GM18907 (cell line): ENCODE measurements around the gene ZNF626.
"Not testable (repeated sequence)": the region's sequence is repeated elsewhere in the genome, so short reads cannot be mapped to it uniquely, and the experiment has no call there.

ENCODE experiments used
- ATAC-seq: cut with Tn5 transposase; IDR thresholded peaks from one replicate; pipeline ENCODE4 v1.9.1; 2021; ENCODE audit warnings: mild to moderate bottlenecking, moderate library complexity; ENCODE audit not compliant: unreplicated experiment

The ZNF626 gene

GRCh38 chr19:20661150-20661819, at the start of gene ZNF626:
ZNF626 (minus strand) TSS chr19:20661571; CDS start chr19:20661446, 125 bp downstream.
- peak; percentile 79 for ATAC-seq

GRCh38 chr19:20669263-20669662, 7.9 kb upstream of the ZNF626 start:
- no peak for ATAC-seq

- ATAC-seq = no peak
Measured at GRCh38 chr19:20667281-20667680, 5.9 kb upstream of the ZNF626 start.

GRCh38 chr19:20664901-20665781, 3.8 kb upstream of the ZNF626 start:
- ATAC-seq = no peak

GRCh38 chr19:20664475-20664874, 3.1 kb upstream of the ZNF626 start:
- not testable (repeated sequence) for ATAC-seq

GRCh38 chr19:20662421-20663105, 1.2 kb upstream of the ZNF626 start:
- no peak for ATAC-seq

- ATAC-seq = no peak
Measured at GRCh38 chr19:20660473-20661140, 764 bp downstream of the ZNF626 start.

GRCh38 chr19:20640545-20640944, 20.8 kb downstream of the ZNF626 start:
- no peak for ATAC-seq

- no peak for ATAC-seq
Measured at GRCh38 chr19:20640023-20640422, 21.3 kb downstream of the ZNF626 start.

- not testable (repeated sequence) for ATAC-seq
Measured at GRCh38 chr19:20624560-20624959, 36.8 kb downstream of the ZNF626 start.

GRCh38 chr19:20616071-20616470, 45.3 kb downstream of the ZNF626 start:
- no peak for ATAC-seq

GRCh38 chr19:20614971-20615370, 46.4 kb downstream of the ZNF626 start:
- not testable (repeated sequence) for ATAC-seq

- no peak for ATAC-seq
Measured at GRCh38 chr19:20612711-20613316, 48.6 kb downstream of the ZNF626 start.

GRCh38 chr19:20611866-20612265, 49.5 kb downstream of the ZNF626 start:
- ATAC-seq = no peak

- no peak for ATAC-seq
Measured at GRCh38 chr19:20607943-20608342, 53.4 kb downstream of the ZNF626 start.
